Esophagus squamous epithelium (tissue), 4 donors: ENCODE results near the gene ZDHHC8.

Source experiments
- POLR2A ChIP-seq, 4 donors: fragments of 450-650 bp; IDR thresholded peaks; one replicate each; pipeline ENCODE4 v1.6.1; 2017; ENCODE audit warnings: antibody characterized with exemption in 4 of 4, mild to moderate bottlenecking in 4 of 4, moderate library complexity in 3 of 4
- TF ChIP-seq, protein P1 (sequence below), 6 experiments: fragments of 450-650 bp in 4 of 6; fragments of 200-600 bp in 2 of 6; sonication (generic) in 2 of 6; IDR thresholded peaks; one replicate each; pipeline ENCODE4 v1.5.1; 2016 to 2019; ENCODE audit warnings: antibody characterized with exemption in 6 of 6, mild to moderate bottlenecking in 4 of 6, moderate library complexity in 4 of 6

DNA sequence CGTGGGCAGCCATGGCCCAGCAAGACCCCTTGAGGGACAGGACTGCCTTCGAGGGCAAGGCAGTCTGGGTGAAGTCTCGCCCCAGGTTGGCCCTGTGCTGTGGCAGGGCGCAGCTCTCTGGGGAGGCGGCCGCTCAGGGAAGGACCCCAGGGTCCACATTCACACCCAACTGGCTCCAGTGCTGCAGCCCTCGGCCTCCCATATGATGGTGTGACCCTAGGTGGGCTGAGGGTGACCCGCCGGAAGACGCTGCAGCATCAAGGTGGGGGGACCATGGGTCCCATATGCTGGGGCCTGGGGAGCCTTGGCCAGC lies 47.3 kb downstream of the ZDHHC8 start:
- TF ChIP-seq, protein P1, sequence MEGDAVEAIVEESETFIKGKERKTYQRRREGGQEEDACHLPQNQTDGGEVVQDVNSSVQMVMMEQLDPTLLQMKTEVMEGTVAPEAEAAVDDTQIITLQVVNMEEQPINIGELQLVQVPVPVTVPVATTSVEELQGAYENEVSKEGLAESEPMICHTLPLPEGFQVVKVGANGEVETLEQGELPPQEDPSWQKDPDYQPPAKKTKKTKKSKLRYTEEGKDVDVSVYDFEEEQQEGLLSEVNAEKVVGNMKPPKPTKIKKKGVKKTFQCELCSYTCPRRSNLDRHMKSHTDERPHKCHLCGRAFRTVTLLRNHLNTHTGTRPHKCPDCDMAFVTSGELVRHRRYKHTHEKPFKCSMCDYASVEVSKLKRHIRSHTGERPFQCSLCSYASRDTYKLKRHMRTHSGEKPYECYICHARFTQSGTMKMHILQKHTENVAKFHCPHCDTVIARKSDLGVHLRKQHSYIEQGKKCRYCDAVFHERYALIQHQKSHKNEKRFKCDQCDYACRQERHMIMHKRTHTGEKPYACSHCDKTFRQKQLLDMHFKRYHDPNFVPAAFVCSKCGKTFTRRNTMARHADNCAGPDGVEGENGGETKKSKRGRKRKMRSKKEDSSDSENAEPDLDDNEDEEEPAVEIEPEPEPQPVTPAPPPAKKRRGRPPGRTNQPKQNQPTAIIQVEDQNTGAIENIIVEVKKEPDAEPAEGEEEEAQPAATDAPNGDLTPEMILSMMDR (IDR thresholded peaks at IDR 0.05): no peak
- TF ChIP-seq POLR2A (IDR thresholded peaks at IDR 0.05): no peak
